ENCODE data around the gene AQP10.
"Not testable (repeated sequence)": the region's sequence is repeated elsewhere in the genome, so short reads cannot be mapped to it uniquely, and the experiment has no call there.

Gene AQP10

GRCh38 chr1:154358519-154358918 is 37.6 kb downstream of the AQP10 start:
- no peak for TF ChIP-seq CTCF (conservative IDR thresholded peaks at IDR 0.05; ENCODE audit: low read depth, low read length)
- Histone ChIP-seq H3K9ac (no peak overlapping the region), H3K4me1 (ENCODE audit: low read depth, poor library complexity, severe bottlenecking) (peaks cover 12% of the 10 kb centered on the region), H2AFZ (ENCODE audit: low read depth) (no peak overlapping the region), H3K27ac (no peak overlapping the region), H3K36me3 (ENCODE audit: insufficient read depth) (no peaks in the 10 kb centered on the region), H3K27me3 (ENCODE audit: insufficient read depth, low read depth) (no peaks in the 10 kb centered on the region), H3K4me3 (IDR thresholded peaks at IDR 0.05; ENCODE audit: insufficient read depth, low read depth, low read length) (no peak overlapping the region), H4K20me1 (ENCODE audit: insufficient read depth) (no peaks in the 10 kb centered on the region), H3K79me2 (ENCODE audit: insufficient read depth, low read depth) (no peaks in the 10 kb centered on the region), H3K4me2 (no peak overlapping the region)

- Histone ChIP-seq H3K4me1 (ENCODE audit: low read depth, poor library complexity, severe bottlenecking) (no peaks in the 10 kb centered on the region), H3K9ac (no peak overlapping the region), H3K36me3 (ENCODE audit: insufficient read depth) (no peaks in the 10 kb centered on the region), H4K20me1 (ENCODE audit: insufficient read depth) (no peaks in the 10 kb centered on the region), H3K27ac (no peak overlapping the region), H3K79me2 (ENCODE audit: insufficient read depth, low read depth) (no peaks in the 10 kb centered on the region), H3K27me3 (ENCODE audit: insufficient read depth, low read depth) (no peaks in the 10 kb centered on the region), H2AFZ (ENCODE audit: low read depth) (no peak overlapping the region), H3K4me2 (no peak overlapping the region), H3K4me3 (IDR thresholded peaks at IDR 0.05; ENCODE audit: insufficient read depth, low read depth, low read length) (peak overlapping the region; percentile 43)
- TF ChIP-seq CTCF (conservative IDR thresholded peaks at IDR 0.05; ENCODE audit: low read depth, low read length), result no peak
These were observed 39.4 kb downstream of the AQP10 start for GRCh38 chr1:154360288-154360687.

- H3K36me3 ChIP-seq (ENCODE audit: insufficient read depth); H3K79me2 ChIP-seq (ENCODE audit: insufficient read depth, low read depth); H3K4me2 ChIP-seq; H4K20me1 ChIP-seq (ENCODE audit: insufficient read depth); H3K4me1 ChIP-seq (ENCODE audit: low read depth, poor library complexity, severe bottlenecking); H2AFZ ChIP-seq (ENCODE audit: low read depth); H3K27me3 ChIP-seq (ENCODE audit: insufficient read depth, low read depth); H3K27ac ChIP-seq; H3K9ac ChIP-seq: not testable (repeated sequence)
- peak overlapping the region; percentile 43 for H3K4me3 ChIP-seq (IDR thresholded peaks at IDR 0.05; ENCODE audit: insufficient read depth, low read depth, low read length)
These were observed 40.0 kb downstream of the AQP10 start for GRCh38 chr1:154360881-154361280.

GRCh38 chr1:154361357-154361756 is 40.5 kb downstream of the AQP10 start:
- Histone ChIP-seq H4K20me1 (ENCODE audit: insufficient read depth) (no peaks in the 10 kb centered on the region), H3K4me3 (IDR thresholded peaks at IDR 0.05; ENCODE audit: insufficient read depth, low read depth, low read length) (no peak overlapping the region), H3K4me2 (no peak overlapping the region), H2AFZ (ENCODE audit: low read depth) (no peak overlapping the region), H3K4me1 (ENCODE audit: low read depth, poor library complexity, severe bottlenecking) (no peaks in the 10 kb centered on the region), H3K9ac (no peak overlapping the region), H3K27me3 (ENCODE audit: insufficient read depth, low read depth) (no peaks in the 10 kb centered on the region), H3K36me3 (ENCODE audit: insufficient read depth) (no peaks in the 10 kb centered on the region), H3K27ac (no peak overlapping the region), H3K79me2 (ENCODE audit: insufficient read depth, low read depth) (no peaks in the 10 kb centered on the region)
- TF ChIP-seq CTCF (conservative IDR thresholded peaks at IDR 0.05; ENCODE audit: low read depth, low read length), result no peak

GRCh38 chr1:154371436-154371835 is 50.5 kb downstream of the AQP10 start:
- Histone ChIP-seq H3K9ac (no peak overlapping the region), H2AFZ (ENCODE audit: low read depth) (no peak overlapping the region), H3K4me1 (ENCODE audit: low read depth, poor library complexity, severe bottlenecking) (no peaks in the 10 kb centered on the region), H3K4me3 (IDR thresholded peaks at IDR 0.05; ENCODE audit: insufficient read depth, low read depth, low read length) (no peak overlapping the region), H3K4me2 (no peak overlapping the region), H3K79me2 (ENCODE audit: insufficient read depth, low read depth) (no peaks in the 10 kb centered on the region), H4K20me1 (ENCODE audit: insufficient read depth) (no peaks in the 10 kb centered on the region), H3K27ac (no peak overlapping the region), H3K36me3 (ENCODE audit: insufficient read depth) (no peaks in the 10 kb centered on the region), H3K27me3 (ENCODE audit: insufficient read depth, low read depth) (no peaks in the 10 kb centered on the region)
- TF ChIP-seq CTCF (conservative IDR thresholded peaks at IDR 0.05; ENCODE audit: low read depth, low read length), result no peak

GRCh38 chr1:154373777-154374357 is 53.0 kb downstream of the AQP10 start:
- not testable (repeated sequence) for H3K27me3 ChIP-seq (ENCODE audit: insufficient read depth, low read depth); H4K20me1 ChIP-seq (ENCODE audit: insufficient read depth); H3K4me1 ChIP-seq (ENCODE audit: low read depth, poor library complexity, severe bottlenecking); H3K4me2 ChIP-seq; H2AFZ ChIP-seq (ENCODE audit: low read depth); H3K4me3 ChIP-seq (IDR thresholded peaks at IDR 0.05; ENCODE audit: insufficient read depth, low read depth, low read length); H3K79me2 ChIP-seq (ENCODE audit: insufficient read depth, low read depth); H3K36me3 ChIP-seq (ENCODE audit: insufficient read depth); H3K9ac ChIP-seq; H3K27ac ChIP-seq
